ENCODE data around the gene CNPY1.

The CNPY1 gene

GRCh38 chr7:155495440-155496248, 50.7 kb downstream of the CNPY1 start:
- H3K27ac ChIP-seq, result no peak overlapping the region
- H3K9ac ChIP-seq, result no peak overlapping the region
- no peak overlapping the region for H3K4me3 ChIP-seq (ENCODE audit: low read depth, low read length)
- no peaks in the 10 kb centered on the region for H3K9me3 ChIP-seq (ENCODE audit: control insufficient read depth, low read length)
- no peaks in the 10 kb centered on the region for H3K79me2 ChIP-seq
- no peak for TF ChIP-seq CTCF (IDR thresholded peaks at IDR 0.05)
- no peaks in the 10 kb centered on the region for H3K36me3 ChIP-seq (ENCODE audit: control insufficient read depth, insufficient read depth, low read length)
- H3K4me2 ChIP-seq (ENCODE audit: low read length), result no peak overlapping the region
- H2AFZ ChIP-seq, result no peak overlapping the region
- H3K4me1 ChIP-seq, result no peaks in the 10 kb centered on the region
- peaks cover 3% of the 10 kb centered on the region for H3K27me3 ChIP-seq (ENCODE audit: control insufficient read depth, insufficient read depth, low read length)

GRCh38 chr7:155494551-155494950, 51.8 kb downstream of the CNPY1 start:
- no peak for TF ChIP-seq CTCF (IDR thresholded peaks at IDR 0.05)
- Histone ChIP-seq H3K4me3 (ENCODE audit: low read depth, low read length) (no peak overlapping the region), H3K4me1 (no peaks in the 10 kb centered on the region), H3K27ac (no peak overlapping the region), H2AFZ (no peak overlapping the region), H3K9me3 (ENCODE audit: control insufficient read depth, low read length) (no peaks in the 10 kb centered on the region), H3K36me3 (ENCODE audit: control insufficient read depth, insufficient read depth, low read length) (no peaks in the 10 kb centered on the region), H3K4me2 (ENCODE audit: low read length) (no peak overlapping the region), H3K79me2 (no peaks in the 10 kb centered on the region), H3K27me3 (ENCODE audit: control insufficient read depth, insufficient read depth, low read length) (peaks cover 5% of the 10 kb centered on the region), H3K9ac (no peak overlapping the region)

GRCh38 chr7:155493744-155494538, 52.4 kb downstream of the CNPY1 start:
- no peak for TF ChIP-seq CTCF (IDR thresholded peaks at IDR 0.05)
- H3K9ac ChIP-seq, result no peak overlapping the region
- no peaks in the 10 kb centered on the region for H3K79me2 ChIP-seq
- no peak overlapping the region for H3K4me3 ChIP-seq (ENCODE audit: low read depth, low read length)
- H2AFZ ChIP-seq, result no peak overlapping the region
- H3K4me1 ChIP-seq, result no peaks in the 10 kb centered on the region
- H3K4me2 ChIP-seq (ENCODE audit: low read length), result no peak overlapping the region
- no peaks in the 10 kb centered on the region for H3K9me3 ChIP-seq (ENCODE audit: control insufficient read depth, low read length)
- H3K27ac ChIP-seq, result no peak overlapping the region
- peaks cover 5% of the 10 kb centered on the region for H3K27me3 ChIP-seq (ENCODE audit: control insufficient read depth, insufficient read depth, low read length)
- H3K36me3 ChIP-seq (ENCODE audit: control insufficient read depth, insufficient read depth, low read length), result no peaks in the 10 kb centered on the region

GRCh38 chr7:155491812-155492211, 54.5 kb downstream of the CNPY1 start:
- H3K27me3 ChIP-seq (ENCODE audit: control insufficient read depth, insufficient read depth, low read length), result peaks cover 5% of the 10 kb centered on the region

More at GRCh38 chr7:155491812-155492211, 54.5 kb downstream of the CNPY1 start:
- Histone ChIP-seq H3K9me3 (ENCODE audit: control insufficient read depth, low read length) (no peaks in the 10 kb centered on the region), H3K36me3 (ENCODE audit: control insufficient read depth, insufficient read depth, low read length) (no peaks in the 10 kb centered on the region), H3K9ac (no peak overlapping the region), H3K27ac (no peak overlapping the region), H3K4me1 (no peaks in the 10 kb centered on the region), H3K4me3 (ENCODE audit: low read depth, low read length) (no peak overlapping the region), H3K79me2 (no peaks in the 10 kb centered on the region), H3K4me2 (ENCODE audit: low read length) (no peak overlapping the region), H2AFZ (no peak overlapping the region)
- TF ChIP-seq CTCF (IDR thresholded peaks at IDR 0.05), result no peak

Data from parathyroid adenoma (tissue), 2 donors.